ENCODE results near the gene NGEF.

- TF ChIP-seq CTCF (IDR thresholded peaks at IDR 0.05), result no peak
- no peak for TF ChIP-seq POLR2A (IDR thresholded peaks at IDR 0.05)
These were observed 9.1 kb downstream of the NGEF start for GRCh38 chr2:233003658-233004555.

All from suprapubic skin (tissue), 3 donors.